ENCODE measurements around the gene HCFC1R1.

DNA sequence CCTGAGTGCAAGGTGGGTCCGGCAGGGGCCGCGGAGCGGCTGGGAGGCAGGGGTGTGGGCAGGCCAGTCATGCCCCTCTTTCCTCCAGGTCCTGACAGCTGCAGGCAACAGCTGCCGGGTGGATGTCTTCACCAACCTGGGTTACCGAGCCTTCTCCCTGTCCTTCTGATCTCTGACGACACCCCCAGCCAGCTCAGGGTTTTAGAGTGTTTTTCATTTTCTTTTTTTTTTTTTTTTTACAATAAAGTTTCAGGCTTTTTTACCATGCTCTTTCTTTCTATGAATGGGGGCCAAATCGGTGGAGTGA lies 3.7 kb upstream of the HCFC1R1 start:
- no peak for TF ChIP-seq POLR2AphosphoS5 (IDR thresholded peaks at IDR 0.05; ENCODE audit: low read depth, low read length)
- TF ChIP-seq, protein P1, sequence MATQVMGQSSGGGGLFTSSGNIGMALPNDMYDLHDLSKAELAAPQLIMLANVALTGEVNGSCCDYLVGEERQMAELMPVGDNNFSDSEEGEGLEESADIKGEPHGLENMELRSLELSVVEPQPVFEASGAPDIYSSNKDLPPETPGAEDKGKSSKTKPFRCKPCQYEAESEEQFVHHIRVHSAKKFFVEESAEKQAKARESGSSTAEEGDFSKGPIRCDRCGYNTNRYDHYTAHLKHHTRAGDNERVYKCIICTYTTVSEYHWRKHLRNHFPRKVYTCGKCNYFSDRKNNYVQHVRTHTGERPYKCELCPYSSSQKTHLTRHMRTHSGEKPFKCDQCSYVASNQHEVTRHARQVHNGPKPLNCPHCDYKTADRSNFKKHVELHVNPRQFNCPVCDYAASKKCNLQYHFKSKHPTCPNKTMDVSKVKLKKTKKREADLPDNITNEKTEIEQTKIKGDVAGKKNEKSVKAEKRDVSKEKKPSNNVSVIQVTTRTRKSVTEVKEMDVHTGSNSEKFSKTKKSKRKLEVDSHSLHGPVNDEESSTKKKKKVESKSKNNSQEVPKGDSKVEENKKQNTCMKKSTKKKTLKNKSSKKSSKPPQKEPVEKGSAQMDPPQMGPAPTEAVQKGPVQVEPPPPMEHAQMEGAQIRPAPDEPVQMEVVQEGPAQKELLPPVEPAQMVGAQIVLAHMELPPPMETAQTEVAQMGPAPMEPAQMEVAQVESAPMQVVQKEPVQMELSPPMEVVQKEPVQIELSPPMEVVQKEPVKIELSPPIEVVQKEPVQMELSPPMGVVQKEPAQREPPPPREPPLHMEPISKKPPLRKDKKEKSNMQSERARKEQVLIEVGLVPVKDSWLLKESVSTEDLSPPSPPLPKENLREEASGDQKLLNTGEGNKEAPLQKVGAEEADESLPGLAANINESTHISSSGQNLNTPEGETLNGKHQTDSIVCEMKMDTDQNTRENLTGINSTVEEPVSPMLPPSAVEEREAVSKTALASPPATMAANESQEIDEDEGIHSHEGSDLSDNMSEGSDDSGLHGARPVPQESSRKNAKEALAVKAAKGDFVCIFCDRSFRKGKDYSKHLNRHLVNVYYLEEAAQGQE (IDR thresholded peaks at IDR 0.05; ENCODE audit: insufficient read depth in 1 of 2, low read depth in 2 of 2, low read length in 2 of 2): no peak
